Hindlimb muscle (tissue), 1 donor: ENCODE measurements around the gene ATP5F1A. TPM values are rescaled to one million over a fixed set of nuclear protein-coding genes. Genes with fewer than 3 reads are reported as not detected.
A peak's percentile ranks its signal among the peaks of the same experiment; 100 is the strongest.
"Not testable (repeated sequence)": the region's sequence is repeated elsewhere in the genome, so short reads cannot be mapped to it uniquely, and the experiment has no call there.

Experiments
- DNase-seq: peaks from one replicate; pipeline ENCODE4 v3.0.0-alpha.2; 2013
- polyA plus RNA-seq: library from polyadenylated mRNA; unstranded; fragments of 120-200 nt; gene quantifications from one replicate; pipeline ENCODE4 v1.2.1, GENCODE V29; 2013; ENCODE audit not compliant: insufficient read length

ATP5F1A gene
- 439 TPM for polyA plus RNA-seq

DNA sequence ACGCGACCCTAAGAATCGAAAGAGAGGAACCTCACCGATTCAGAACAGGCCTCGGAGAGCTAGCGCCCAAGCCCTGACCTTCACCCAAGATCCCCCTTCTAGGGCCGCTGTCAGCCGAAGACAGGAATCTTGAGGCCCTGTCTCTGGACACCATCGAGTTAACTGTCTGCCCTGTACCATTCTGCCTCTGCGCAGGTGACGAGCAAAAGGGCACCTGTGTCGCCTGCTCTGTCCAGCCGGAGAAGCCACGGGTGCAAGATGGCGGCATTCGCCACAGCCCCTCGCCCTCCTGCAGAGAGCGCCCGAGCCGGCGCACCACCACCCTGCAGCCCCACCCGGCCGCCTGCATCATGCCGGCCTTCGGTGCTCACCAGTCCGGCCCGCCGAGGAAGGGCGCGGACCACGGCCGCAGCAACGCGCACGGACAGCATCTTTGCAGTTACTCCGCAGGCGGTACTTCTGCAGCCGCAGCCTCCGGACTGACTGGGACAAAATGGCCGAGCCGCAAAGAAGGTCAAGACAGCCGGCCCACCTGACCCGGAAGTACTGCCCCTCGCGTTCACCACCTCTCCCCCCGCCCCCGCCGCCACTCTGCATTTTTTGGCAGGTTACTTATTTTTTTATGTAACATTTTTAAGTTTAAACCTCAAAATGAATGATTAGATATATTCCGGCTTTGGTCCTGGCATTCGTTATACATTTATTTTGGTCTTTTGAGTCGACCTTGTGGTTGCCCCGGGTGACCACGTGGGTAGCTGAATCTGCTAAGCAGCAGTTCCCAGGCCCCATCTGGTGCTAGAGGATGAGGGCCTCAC, at the start of gene ATP5F1A:
Gene ATP5F1A (minus strand): TSS at position 496 of the 815 bp plus-strand sequence. CDS start 65 bp downstream, at position 431.
- peak; percentile 86 for DNase-seq

DNA sequence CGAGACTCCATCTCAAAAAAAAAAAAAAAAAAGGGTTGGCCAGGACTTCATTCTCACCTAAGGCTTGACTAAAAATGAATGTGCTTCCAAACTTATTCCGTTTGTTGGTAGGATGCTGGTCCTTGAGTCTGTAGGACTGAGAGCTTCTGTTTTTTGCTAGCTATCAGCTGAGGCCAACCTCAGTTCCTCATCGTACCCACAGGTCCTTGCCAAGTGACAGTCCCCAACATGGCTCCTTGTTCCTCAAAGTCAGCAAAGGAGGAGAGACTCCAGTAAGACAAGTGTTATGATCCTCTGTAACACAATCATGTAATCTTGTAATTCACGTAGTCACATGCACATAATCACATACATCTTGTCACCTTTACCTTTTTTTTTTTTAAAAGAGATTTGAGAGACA, 43.1 kb upstream of the ATP5F1A start:
- no peak for DNase-seq

DNA sequence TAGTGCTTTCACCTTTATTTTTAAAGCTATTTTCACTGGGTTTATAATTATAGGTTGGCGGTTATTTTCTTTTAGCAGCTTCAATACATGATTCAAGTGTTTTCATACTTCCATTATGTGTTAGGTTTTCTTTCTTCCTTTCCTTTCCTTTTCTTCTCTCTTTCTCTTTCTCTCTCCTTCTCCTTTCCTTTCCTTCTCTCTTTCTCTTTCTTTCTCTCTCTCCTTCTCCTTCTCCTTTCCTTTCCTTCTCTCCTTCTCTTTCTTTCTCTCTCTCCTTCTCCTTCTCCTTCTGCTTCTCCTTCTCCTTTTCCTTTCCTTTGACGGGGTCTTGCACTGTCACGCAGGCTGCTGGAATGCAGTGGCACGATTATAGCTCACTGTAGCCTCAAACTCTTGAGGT, 42.1 kb upstream of the ATP5F1A start:
- DNase-seq: no peak

DNA sequence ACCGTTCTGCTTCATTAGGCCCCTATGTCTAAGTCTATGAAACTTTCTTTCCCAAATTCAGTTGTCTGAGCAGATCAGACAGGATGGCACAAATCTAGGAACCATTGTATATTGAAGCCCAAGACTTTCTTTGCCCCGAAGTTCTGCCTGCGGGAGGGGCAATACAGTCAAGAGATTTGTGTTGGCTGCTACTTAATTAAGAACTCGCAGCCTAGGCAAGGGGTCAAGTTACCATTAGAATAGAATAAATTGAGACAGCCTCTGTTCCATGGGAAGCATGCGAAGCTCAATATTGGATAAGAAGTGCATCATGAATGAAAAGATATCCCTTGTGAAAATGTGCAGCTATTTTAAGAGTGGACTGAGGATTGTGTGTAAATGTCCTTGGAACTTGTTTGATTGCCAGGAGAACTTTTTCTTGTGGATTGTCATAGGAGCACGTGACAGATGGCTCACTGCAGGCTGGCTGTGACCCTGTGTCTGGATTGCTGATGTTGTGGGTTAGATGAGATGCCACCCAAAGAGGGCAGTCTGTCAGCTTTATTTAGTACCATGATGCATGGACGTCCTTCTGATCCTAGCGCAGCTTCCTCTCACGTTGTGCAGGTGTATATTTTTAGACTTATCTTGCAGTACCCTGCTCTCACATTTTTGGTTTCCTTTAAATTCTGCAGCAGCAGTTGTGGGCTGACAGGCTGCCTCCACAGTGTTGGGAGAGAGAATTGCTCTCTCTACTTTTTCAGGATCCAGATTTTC, 37.0 kb upstream of the ATP5F1A start:
- DNase-seq: no peak

DNA sequence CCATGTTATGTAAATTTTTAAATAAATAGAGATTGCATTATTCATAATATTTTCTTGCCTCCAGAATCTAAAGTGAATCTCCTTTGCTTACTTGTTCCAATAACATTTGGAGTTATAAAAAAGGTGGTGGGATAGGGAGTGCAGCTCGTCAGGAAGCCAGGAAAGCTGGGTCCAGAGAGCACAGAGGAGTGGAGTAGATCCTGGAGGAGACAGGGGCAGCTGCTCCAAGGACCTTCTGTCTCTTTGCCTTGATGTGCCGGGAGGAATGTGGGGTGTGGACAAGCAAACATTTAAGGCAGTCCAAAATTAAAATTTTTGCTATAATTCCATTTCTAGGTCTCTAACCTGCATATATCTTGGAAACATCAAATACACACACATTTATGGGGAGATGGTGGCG, 35.4 kb upstream of the ATP5F1A start:
- no peak for DNase-seq

DNA sequence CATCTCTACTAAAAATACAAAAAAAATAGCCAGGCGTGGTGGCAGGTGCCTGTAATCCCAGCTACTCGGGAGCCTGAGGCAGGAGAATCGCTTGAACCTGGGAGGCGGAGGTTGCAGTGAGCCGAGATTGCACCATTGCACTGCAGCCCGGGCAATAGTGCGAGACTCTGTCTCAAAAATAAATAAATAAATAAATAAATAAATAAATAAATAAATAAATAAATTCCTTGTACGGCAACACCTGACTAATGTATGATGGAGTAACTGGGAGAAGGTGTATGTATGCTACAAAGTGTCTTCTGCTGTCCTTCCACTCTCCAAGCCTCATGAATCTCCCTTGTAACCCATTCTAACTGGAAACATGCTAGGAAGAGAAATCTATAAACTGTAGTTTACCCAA, 32.5 kb upstream of the ATP5F1A start:
- DNase-seq: not testable (repeated sequence)

DNA sequence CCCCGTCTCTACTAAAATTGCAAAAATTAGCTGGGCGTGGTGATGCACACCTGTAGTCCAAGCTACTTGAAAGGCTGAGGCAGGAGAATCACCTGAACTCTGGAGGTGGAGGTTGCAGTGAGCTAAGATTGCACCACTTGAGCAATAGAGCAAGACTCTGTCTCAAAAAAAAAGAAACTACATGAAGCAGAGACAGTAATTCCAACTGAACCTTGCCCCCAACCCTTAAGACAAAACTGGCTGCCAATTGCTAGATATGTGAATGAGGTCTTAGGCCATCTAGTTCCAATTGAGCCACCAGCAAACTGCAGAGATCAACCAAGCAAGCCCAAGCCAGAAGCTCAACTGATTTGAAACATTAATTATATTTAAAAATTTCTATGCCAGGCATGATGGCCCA, 32.0 kb upstream of the ATP5F1A start:
- no peak for DNase-seq

DNA sequence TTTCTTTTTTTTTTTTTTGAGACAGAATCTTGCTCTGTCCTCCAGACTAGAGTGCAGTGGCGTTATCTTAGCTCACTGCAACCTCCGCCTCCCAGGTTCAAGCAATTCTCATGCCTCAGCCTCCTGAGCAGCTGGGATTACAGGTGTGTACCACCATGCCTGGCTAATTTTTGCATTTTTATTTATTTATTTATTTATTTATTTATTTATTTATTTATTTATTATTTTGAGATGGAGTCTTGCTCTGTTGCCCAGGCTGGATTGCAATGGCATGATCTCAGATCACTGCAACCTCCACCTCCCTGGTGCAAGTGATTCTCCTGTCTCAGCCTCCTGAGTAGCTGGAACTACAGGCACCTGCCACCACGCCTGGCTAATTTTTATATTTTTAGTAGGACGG, 28.5 kb upstream of the ATP5F1A start:
- DNase-seq: not testable (repeated sequence)

DNA sequence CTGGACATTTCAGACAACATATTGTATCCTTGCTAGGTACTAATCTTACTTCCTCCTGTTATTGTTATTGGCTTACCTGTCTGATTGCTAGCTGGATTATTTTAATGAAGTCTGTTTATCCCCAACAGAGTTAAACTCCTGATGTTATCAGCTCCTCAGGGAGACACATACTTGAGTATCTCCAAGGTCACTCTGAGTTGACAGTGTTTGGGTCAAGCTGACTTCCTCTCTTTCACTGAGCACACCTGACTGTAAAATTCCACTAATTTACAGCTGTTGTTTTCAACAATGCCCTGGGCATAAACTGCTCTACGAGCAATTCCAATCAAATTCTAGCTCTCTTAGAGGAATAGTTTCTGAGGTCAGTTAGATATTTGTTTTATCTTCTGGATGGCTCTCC, 15.7 kb upstream of the ATP5F1A start:
- DNase-seq: no peak

DNA sequence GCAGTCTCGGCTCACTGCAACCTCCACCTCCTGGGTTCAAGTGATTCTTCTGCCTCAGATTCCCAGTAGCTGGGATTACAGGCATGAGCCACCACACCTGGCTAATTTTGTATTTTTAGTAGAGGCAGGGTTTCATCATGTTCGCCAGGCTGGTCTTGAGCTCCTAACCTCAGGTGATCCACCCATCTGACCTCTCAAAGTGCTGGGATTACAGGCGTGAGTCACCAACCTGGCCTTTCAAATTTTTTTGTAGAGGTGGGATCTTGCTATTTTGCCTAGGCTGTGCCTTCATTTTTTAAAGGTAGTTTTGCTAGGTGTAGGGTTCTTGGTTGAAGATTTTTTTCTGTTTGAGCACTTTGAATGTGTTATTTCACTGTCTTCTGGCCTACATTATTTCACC, 12.3 kb upstream of the ATP5F1A start:
- DNase-seq: no peak

DNA sequence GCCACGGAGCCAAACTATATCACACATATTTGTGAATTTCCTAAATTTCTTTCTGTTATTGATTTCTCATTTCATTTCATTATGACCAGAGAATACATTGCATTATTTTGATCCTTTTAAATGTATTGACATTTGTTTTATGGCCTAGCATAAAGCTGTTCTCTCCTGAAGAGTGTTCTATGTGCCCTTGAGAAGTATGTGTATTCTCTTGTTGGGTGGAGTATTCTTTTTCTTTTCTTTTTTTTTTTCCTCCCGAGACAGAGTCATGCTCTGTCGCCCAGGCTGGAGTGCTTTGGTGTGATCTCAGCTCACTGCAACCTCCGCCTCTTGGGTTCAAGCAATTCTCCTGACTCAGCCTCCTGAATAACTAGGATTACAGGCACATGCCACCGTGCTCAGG, 11.3 kb upstream of the ATP5F1A start:
- no peak for DNase-seq

DNA sequence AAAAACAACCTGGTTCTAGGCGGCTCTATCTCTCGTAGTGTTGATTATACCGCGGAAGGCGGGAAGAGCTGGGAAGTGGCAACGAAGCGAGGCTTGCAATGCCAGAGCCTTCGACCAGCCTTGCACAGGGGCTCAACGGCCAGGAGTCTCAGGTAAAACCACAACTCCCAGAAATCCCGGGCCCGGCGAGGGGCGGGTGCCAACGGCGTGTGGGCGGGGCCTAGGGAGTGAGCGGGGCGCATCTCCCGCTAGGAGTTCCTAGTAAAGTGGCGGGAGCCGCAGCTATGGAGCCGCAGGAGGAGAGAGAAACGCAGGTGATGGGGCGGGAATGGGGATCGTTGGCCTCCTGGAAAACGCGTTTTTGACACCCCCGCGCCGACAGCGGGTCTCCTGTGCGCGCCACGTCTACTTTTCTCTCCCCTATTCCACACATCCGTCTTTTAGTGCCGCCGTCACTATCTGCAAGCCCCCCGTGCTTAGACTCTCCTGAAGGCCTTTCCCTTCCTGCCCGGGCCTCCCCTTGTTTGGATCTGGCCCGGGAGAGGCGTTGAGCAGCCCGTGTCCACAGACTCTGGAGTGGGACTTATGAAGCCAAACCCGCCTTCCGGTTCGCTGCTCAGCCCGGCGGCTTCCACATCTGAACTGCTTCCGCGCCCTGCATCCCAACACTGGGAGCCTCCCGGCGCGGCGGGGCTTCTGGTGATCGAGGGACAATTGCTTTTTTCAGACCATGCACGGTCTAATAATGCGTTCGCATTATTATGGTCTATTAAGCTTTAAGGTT, 6.2 kb upstream of the ATP5F1A start, which contains the start of gene HAUS1:
Gene HAUS1 (plus strand): TSS at position 258 of the 784 bp plus-strand sequence. CDS start 27 bp downstream, at position 285.
- DNase-seq: peak; percentile 90

DNA sequence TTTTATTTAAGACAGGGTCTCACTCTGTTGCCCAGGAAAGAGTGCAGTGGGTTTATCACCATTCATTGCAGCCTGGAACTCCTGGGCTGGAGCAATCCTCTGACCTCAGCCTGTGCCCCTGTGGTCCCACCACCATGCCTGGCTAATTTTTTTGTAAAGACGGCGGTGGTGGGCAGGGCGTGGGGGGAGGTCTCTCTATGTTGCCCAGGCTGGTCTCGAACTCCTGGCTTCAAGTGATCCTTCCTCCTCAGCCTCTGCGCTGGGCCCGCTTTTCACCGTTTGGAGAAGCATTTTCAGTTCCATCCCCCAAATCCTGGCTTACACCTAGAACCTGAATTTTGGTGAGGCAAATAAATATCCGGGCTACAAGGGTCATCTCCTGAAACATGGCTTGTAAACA, 1.4 kb upstream of the ATP5F1A start:
- DNase-seq: no peak

DNA sequence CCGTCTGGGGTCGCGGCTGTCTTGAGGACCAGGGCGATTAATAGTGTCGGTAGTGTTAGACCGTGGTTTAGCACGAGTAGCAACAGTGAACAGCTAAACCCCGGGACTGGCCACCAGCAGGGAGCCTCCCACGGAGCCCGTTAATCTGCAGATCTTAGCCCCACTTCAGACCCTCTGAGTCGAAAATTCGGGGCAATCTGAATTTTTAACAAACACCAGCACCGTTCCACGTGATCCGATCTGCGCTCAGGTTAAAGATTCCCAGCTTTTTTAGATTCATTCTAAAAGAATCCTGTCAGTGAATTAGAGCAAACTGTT, 479 bp upstream of the ATP5F1A start:
- DNase-seq: no peak

DNA sequence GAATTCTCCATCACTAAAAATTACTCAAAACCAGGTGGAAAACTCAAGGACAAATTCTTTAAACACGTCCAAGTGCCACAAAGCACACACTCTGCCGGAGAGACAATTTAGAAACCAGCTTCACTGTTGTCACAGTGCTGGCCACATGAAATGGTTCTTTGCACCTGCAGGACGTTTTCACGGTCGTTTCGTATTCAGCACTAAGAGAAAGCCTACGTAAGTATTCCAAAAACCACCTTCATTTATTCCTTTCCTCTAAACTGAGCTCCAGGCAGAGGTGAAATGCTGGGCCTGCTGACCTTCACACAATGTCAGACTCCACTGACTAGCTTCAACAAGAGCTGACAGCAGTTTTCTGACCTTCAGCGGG, 680 bp downstream of the ATP5F1A start:
- DNase-seq: peak; percentile 20

DNA sequence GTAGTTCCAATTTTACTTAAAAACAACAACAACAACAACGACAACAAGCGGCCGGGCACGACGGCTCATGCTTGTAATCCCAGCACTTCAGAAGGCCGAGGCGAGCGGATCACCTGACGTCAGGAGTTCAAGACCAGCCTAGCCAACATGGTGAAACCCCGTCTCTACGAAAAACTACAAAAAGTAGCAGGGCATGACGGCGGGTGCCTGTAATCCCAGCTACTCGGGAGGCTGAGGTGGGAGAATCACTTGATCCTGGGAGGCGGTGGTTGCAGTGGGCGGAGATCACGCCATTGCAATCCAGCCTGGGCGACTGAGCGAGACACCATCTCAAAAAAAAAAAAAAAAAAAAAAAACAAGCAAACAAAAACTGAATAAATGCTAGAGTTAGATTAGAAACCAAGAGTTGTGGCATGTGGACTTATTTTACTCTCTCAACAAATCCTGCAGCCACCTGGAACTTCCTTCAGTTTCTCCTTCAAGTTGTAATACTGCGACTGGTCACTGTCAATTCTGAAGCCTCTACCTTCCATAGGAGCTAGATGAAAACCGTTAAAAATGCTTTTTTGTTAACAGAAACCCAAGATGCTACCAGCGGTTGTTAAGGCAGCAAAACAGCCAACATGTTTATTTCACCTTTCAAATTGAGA, 1.3 kb downstream of the ATP5F1A start:
- DNase-seq: no peak

DNA sequence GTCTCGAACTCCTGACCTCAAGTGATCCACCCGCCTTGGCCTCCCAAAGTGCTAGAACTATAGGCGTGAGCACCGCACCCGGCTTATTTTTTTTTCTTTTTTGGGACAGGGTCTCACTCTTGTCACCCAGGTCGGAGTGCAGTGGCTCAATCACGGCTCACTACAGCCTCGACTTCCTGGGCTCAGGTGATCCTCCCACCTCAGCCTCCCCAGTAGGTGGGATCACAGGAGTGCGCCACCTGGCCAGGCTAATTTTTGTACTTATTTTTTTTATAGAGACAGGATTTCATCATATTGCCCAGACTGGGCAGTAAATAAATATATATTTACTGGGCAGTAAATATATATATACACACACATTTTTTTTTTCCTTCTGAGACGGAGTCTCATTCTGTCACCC, 2.6 kb downstream of the ATP5F1A start:
- no peak for DNase-seq

DNA sequence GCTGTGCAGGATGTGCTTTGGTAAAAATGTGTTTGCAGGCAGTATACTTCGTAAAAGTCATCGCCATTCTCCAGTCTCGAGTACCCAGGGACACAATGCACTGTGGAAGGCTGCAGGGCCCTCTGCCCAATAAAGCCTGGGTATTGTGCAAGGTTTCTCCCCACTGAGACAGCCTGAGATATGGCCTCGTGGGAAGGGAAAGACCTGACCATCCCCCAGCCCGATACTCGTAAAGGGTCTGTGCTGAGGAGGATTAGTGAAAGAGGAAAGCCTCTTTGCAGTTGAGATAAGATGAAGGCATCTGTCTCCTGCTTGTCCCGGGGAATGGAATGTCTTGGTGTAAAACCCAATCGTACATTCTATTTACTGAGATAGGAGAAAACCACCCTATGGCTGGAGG, 9.6 kb downstream of the ATP5F1A start:
- not testable (repeated sequence) for DNase-seq

DNA sequence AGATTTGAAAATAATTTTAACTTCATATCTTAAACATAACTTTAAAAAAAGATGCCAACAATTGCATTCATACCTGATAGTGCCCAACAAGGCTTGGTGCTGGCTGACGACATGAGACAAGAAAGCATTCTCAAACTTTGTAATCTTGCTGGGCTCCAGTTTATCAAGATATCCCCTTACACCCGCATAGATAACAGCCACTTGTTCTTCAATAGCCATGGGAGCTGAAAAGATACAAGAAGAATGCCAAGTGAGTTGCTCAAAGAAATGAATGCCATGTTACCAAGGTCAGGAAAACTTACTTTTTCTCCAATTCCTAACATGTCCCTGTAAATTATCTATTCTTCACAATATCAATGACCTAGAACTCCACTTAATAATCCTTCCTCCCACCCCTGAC, 13.7 kb downstream of the ATP5F1A start:
- no peak for DNase-seq

DNA sequence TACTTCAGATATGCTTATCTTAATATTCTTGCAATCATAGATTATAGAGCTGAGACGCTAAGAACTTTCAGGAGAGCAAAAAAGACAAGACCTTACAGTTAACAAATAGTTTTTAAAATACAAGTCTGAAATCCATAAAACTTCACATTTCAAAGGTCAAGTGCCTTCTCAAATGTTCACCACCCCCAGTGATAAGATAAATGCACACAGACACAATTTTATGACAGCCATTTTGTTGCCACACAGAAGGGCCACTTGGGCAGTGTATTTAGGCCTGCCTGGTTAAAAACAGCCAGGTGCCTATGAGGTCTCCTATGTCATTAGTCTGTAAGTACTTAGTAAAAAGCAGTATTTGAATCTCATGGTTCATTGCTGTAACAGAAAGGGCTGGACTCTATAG, 17.9 kb downstream of the ATP5F1A start:
- no peak for DNase-seq

DNA sequence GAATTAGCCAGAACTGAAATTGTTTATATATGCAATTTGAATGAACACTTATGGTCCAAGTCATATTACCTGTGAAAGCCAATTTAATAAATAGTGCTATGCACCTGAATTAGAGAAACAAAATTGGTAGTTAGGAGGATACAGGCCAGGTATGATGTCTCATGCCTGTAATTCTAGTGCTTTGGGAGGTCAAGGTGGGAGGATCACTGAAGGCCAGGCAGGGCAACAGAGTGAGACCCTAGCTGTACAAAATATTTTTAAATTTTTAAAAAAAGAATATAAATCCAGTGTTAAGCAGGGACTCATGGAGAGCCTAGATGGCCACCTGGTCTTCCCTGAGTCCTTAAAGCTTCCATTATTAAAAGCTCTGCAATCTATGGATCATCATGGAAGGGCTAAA, 18.8 kb downstream of the ATP5F1A start:
- no peak for DNase-seq

DNA sequence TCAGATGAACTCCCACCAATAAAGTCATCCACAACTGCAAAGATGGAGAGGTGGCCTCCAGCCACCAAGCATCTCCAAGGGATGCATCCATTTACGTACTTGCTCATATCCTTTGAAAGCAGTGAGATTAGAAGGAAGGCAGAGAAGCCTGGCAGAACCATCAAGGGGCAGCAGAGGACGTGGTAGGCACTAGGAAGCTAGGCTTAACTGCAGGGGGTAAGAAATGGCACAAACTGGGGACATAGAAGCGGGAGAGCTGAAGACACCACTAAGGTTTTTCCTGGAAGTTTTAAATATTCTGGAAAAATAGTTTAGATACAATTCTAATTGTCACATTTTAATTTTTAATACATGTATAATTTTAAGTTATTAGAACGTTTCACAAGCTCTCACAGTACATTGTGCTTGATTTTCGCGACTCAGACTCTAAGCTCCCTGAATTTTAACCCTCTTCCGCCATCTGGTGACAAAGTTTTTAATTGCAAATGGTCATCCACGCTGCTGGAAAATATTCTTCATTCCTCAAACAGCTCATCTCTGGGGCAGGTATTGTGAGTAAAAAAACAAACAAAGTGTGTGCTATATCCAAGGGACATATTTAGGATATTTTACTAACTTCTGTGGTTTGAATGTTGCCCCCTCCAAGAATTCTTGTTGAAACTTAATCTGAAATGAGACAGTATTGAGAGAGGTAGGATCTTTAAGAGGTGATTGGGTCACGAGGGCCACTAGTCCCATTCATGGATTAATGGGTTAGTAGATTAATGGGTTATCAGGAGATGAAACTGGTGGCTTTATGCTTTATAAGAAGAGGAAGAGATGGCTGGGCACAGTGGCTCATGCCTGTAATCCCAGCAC, 24.4 kb downstream of the ATP5F1A start:
- peak; percentile 68 for DNase-seq
